ENCODE data around the gene POLE4.

The POLE4 gene

GRCh38 chr2:74958274-74959105 lies at the start of gene POLE4:
POLE4 (plus strand) TSS chr2:74958643; CDS start chr2:74958680, 37 bp downstream.
- H3K36me3 ChIP-seq (replicated peaks), result no peaks in the 10 kb centered on the region
- in situ Hi-C loops (cut with HindIII; ENCODE audit: low pct_ligation_motif_present, low sequenced_read_pairs), result no loop called here
- no peak for TF ChIP-seq CTCF (IDR thresholded peaks at IDR 0.05; ENCODE audit: low read depth, low read length, missing control alignments)

GRCh38 chr2:74908748-74909444 lies 49.5 kb upstream of the POLE4 start:
- H3K36me3 ChIP-seq (replicated peaks), result no peaks in the 10 kb centered on the region
- no peaks in the 10 kb centered on the region for H3K27me3 ChIP-seq (replicated peaks)
- in situ Hi-C loops (cut with HindIII; ENCODE audit: low pct_ligation_motif_present, low sequenced_read_pairs), result no loop called here
- no peak overlapping the region for H3K27ac ChIP-seq
- no peak overlapping the region for H3K4me3 ChIP-seq (ENCODE audit: low read depth, low read length)
- TF ChIP-seq CTCF (IDR thresholded peaks at IDR 0.05; ENCODE audit: low read depth, low read length, missing control alignments), result no peak
- DNase-seq, result no peak

More at GRCh38 chr2:74958274-74959105, at the start of gene POLE4:
- Histone ChIP-seq H3K27ac (peak within 1 kb of the TSS; percentile 70), H3K4me3 (ENCODE audit: low read depth, low read length) (peak within 1 kb of the TSS; percentile 71), H3K27me3 (replicated peaks) (no peaks in the 10 kb centered on the region)
- DNase-seq, result peak; percentile 79

GRCh38 chr2:74910245-74910644 lies 48.2 kb upstream of the POLE4 start:
- in situ Hi-C loops (cut with HindIII; ENCODE audit: low pct_ligation_motif_present, low sequenced_read_pairs), result no loop called here
- no peak for TF ChIP-seq CTCF (IDR thresholded peaks at IDR 0.05; ENCODE audit: low read depth, low read length, missing control alignments)
- no peaks in the 10 kb centered on the region for H3K36me3 ChIP-seq (replicated peaks)

GRCh38 chr2:74911061-74911460 lies 47.4 kb upstream of the POLE4 start:
- Histone ChIP-seq H3K4me3 (ENCODE audit: low read depth, low read length) (no peak overlapping the region), H3K36me3 (replicated peaks) (no peaks in the 10 kb centered on the region), H3K27ac (no peak overlapping the region), H3K27me3 (replicated peaks) (no peaks in the 10 kb centered on the region)
- no peak for TF ChIP-seq CTCF (IDR thresholded peaks at IDR 0.05; ENCODE audit: low read depth, low read length, missing control alignments)
- DNase-seq, result no peak
- in situ Hi-C loops (cut with HindIII; ENCODE audit: low pct_ligation_motif_present, low sequenced_read_pairs), result no loop called here

More at GRCh38 chr2:74910245-74910644, 48.2 kb upstream of the POLE4 start:
- H3K4me3 ChIP-seq (ENCODE audit: low read depth, low read length), result no peak overlapping the region
- DNase-seq, result no peak
- no peak overlapping the region for H3K27ac ChIP-seq
- H3K27me3 ChIP-seq (replicated peaks), result no peaks in the 10 kb centered on the region

GRCh38 chr2:74915743-74916142 lies 42.7 kb upstream of the POLE4 start:
- in situ Hi-C loops (cut with HindIII; ENCODE audit: low pct_ligation_motif_present, low sequenced_read_pairs), result no loop called here
- no peak for TF ChIP-seq CTCF (IDR thresholded peaks at IDR 0.05; ENCODE audit: low read depth, low read length, missing control alignments)
- no peak overlapping the region for H3K4me3 ChIP-seq (ENCODE audit: low read depth, low read length)
- no peaks in the 10 kb centered on the region for H3K36me3 ChIP-seq (replicated peaks)
- no peak overlapping the region for H3K27ac ChIP-seq
- peak; percentile 55 for DNase-seq
- no peaks in the 10 kb centered on the region for H3K27me3 ChIP-seq (replicated peaks)
